OCI-LY7 (cell line): ENCODE data around the gene IFI27L1.

Experiments used
- EZH2phosphoT487 ChIP-seq: fragments of 200-600 bp; sonication (generic); IDR thresholded peaks from 2 replicates; pipeline ENCODE4 v1.6.1; 2018; ENCODE audit warnings: low read depth, borderline replicate concordance, mild to moderate bottlenecking, mixed run types, antibody characterized with exemption, low read length, moderate library complexity, mixed read lengths
- TF ChIP-seq, protein P1 (sequence below): fragments of 200-600 bp; sonication (generic); conservative IDR thresholded peaks from 2 replicates; pipeline ENCODE4 v1.5.1; 2014; ENCODE audit warnings: mild to moderate bottlenecking, antibody characterized with exemption, low read length, moderate library complexity, mixed read lengths

GRCh38 chr14:94041551-94042346 lies 39.4 kb upstream of the IFI27L1 start:
- TF ChIP-seq, protein P1, sequence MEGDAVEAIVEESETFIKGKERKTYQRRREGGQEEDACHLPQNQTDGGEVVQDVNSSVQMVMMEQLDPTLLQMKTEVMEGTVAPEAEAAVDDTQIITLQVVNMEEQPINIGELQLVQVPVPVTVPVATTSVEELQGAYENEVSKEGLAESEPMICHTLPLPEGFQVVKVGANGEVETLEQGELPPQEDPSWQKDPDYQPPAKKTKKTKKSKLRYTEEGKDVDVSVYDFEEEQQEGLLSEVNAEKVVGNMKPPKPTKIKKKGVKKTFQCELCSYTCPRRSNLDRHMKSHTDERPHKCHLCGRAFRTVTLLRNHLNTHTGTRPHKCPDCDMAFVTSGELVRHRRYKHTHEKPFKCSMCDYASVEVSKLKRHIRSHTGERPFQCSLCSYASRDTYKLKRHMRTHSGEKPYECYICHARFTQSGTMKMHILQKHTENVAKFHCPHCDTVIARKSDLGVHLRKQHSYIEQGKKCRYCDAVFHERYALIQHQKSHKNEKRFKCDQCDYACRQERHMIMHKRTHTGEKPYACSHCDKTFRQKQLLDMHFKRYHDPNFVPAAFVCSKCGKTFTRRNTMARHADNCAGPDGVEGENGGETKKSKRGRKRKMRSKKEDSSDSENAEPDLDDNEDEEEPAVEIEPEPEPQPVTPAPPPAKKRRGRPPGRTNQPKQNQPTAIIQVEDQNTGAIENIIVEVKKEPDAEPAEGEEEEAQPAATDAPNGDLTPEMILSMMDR, result no peak
- TF ChIP-seq EZH2phosphoT487, result no peak
